ENCODE measurements around the gene DDX42.

DDX42 gene

DNA sequence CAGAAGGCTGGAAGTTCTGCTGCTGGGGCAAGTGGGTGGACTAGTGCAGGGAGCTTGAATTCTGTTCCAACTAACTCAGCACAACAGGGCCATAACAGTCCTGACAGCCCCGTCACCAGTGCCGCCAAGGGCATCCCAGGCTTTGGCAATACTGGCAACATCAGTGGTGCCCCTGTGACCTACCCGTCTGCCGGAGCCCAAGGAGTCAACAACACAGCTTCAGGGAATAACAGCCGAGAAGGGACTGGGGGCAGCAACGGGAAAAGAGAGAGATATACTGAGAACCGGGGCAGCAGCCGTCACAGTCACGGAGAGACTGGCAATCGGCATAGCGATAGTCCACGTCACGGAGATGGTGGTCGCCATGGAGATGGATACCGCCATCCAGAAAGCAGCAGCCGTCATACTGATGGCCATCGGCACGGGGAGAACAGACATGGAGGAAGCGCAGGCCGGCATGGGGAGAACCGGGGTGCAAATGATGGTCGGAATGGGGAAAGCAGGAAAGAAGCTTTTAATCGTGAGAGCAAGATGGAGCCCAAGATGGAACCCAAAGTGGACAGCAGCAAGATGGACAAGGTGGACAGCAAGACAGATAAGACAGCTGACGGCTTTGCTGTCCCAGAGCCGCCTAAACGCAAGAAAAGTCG, 43.9 kb downstream of the DDX42 start:
- no peak for DNase-seq (ENCODE audit: low read depth, low spot score)
- no peak overlapping the region for H3K4me3 ChIP-seq (ENCODE audit: low read length)

DNA sequence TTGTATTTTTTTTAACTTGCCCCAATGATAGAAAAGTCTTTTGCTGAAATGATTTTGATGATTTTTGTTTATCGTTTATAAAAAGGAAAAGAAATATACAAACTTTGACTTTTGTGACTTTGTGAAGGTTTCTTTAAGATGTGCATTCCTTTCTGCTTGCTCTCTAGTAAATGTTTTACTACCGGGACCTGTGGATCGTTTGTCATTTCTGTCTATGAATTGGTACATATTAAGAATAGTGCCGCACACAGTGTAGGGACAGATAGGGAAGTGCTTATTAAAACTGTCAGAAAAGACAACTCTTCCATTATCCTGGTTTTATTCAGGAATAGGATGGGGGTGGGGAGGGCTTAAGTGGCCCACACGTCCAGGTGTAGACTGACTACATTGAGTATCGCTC, 45.2 kb downstream of the DDX42 start:
- DNase-seq (ENCODE audit: low read depth, low spot score) = no peak
- peak overlapping the region; percentile 51; the same call in 1 of the 2 replicates for H3K4me3 ChIP-seq (ENCODE audit: low read length)

DNA sequence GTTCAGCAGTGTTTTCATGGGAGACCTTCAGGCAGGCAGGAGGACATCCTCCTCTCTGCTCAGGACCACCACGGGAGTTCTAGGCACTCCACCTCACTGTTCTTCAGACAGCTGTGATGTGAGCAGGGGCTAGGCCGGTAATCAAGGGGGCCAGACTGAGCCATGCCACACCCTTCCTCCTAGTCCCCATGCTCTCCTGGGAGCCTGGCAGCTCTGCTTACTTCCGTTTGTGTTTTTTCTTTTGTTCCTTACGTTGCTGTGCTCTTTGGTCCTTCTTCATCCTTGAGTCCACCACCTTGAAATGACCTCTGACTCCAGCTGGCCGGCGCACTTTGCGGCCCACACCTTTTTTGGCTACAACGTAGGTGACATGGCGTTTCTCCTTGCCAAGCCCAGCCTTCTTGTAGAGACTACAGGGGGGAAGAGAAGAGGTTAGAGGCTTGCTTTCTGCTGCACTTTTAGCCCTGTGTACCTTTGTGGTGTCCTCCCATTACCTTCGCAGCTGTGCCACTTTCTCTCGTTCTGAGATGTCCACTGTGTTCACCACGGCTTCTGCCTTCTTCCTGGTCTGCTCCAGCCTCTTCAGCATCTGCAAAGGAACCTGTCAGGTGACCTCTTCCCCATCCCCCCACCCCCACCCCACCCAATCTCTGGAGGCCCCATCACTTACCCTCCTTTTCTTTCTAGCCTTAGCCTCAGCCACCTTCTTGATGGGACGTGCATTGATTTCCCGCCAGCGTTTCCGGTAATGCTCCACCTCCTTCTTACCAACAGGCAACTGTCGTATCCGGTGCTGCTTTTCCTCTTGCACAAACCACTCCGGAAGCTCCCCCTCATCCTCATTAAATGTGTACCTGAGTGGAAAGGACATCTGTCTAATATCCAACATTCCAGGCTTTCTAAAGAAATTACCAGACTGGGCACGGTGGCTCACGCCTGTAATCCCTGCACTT, 45.9 kb downstream of the DDX42 start:
- peak; percentile 92 for DNase-seq (ENCODE audit: low read depth, low spot score)
- H3K4me3 ChIP-seq (ENCODE audit: low read length) = peak overlapping the region; percentile 51

GRCh38 chr17:63820963-63821561, 47.1 kb downstream of the DDX42 start:
- no peak for DNase-seq (ENCODE audit: low read depth, low spot score)

GRCh38 chr17:63821804-63822203, 47.8 kb downstream of the DDX42 start:
- H3K4me3 ChIP-seq (ENCODE audit: low read length) = no peak overlapping the region
- no peak for DNase-seq (ENCODE audit: low read depth, low spot score)

More at GRCh38 chr17:63820963-63821561, 47.1 kb downstream of the DDX42 start:
- peak overlapping the region; percentile 20 for H3K4me3 ChIP-seq (ENCODE audit: low read length)

DNA sequence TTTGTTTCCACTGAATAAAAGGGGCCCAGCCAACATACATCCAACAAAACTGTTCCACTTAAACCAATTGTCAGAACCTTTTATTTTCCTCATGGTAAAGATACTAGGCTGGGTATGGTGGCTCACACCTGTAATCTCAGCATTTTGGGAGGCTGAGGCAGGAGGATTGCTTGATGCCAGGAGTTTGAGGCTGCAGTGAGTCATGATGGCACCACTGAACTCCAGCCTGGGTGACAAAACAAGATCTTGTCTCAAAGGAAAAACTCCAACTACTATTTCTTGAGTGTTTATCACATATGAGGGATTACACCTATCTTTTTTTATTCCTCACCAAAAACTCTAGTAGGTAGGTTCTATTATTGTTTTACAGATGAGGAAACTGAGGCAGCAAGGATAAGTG, 48.6 kb downstream of the DDX42 start:
- H3K4me3 ChIP-seq (ENCODE audit: low read length) = no peak overlapping the region
- no peak for DNase-seq (ENCODE audit: low read depth, low spot score)

DNA sequence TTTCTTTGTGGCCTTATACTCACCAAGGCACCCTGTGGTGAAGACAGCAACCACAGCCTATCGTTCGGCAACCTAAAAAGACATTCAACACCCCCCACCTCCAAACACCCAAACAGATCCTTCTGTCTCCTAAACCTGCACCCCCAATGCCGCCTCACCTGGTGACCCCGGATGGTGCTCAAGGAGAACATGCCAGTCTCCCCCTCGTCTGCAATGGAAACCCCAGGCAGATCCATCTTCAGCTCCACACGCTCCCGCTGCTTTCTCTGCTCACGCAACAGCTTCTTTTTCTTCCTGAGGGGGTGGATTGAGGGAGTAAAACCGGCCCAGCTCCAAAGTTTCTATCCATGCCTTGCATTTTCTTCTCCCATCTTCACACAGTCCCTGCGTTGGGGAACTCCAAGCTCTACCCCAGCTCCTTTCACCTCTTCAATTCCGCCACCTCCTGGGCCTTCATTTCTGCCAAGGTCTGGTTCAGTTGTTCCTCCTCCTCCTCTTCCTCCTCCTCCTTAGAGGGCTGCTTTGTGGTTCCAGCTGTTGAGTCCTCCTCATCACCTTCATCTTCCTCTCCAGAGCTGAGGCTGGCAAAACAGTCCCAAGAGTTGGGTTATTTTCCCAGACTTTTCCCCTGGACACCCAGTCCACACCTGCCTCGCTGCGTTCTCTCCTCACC, 49.8 kb downstream of the DDX42 start:
- no peak overlapping the region for H3K4me3 ChIP-seq (ENCODE audit: low read length)
- DNase-seq (ENCODE audit: low read depth, low spot score) = peak; percentile 48

DNA sequence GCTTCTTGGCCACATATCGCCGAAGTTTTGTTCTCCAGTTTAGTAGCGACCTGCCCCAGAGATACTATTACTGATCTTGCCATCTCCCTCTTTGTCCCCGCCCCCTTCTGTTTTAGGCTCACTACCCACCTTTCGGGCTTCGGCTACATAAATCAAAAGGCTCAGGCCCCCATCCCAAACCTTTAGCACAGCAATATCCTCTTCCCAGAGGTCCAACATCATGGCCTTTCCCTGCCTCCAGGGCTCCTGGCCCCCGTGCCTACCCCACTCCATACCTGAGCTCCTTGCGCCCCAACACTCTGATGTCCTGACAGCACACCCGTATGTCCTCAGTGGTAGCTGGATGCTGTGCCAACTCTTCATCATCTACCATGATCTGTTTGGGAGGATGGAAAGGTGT, 50.4 kb downstream of the DDX42 start:
- DNase-seq (ENCODE audit: low read depth, low spot score) = no peak
- H3K4me3 ChIP-seq (ENCODE audit: low read length) = no peak overlapping the region

DNA sequence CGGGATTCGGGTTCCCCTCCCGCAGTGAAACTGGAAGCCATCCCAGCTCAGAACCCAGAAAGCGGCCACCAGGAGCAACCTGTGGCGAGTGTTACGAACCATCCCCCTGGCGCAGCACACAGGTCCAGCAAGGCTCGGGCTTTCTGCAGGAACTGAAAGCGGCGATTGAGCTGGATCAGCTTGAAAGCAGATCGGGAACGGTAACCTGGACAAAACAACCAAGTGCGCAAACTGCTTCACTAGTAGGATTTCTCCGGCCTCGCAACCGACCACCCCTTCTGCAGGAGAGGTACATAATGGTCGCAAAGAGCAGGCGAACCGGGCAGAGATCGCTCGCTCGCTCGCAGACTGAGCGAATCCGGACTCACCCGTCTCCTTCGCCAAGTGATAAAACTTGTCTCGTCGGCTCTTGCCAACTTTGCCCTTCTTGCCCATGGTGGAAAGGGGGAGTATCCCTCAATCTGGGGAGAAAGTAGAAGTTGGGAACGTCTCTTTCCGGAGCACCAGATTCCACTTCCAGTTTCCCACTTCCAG, 52.6 kb downstream of the DDX42 start:
- peak overlapping the region; percentile 99 for H3K4me3 ChIP-seq (ENCODE audit: low read length)
- no peak for DNase-seq (ENCODE audit: low read depth, low spot score)

- peak; percentile 94 for DNase-seq (ENCODE audit: low read depth, low spot score)
- H3K4me3 ChIP-seq (ENCODE audit: low read length) = peak within 1 kb of the TSS; percentile 99
These were observed 53.2 kb downstream of the DDX42 start, which contains the start of the genes FTSJ3 and PSMC5 for GRCh38 chr17:63827002-63827800. Gene FTSJ3 (minus strand): TSS chr17:63827663. CDS start chr17:63826902, 761 bp downstream. Gene PSMC5 (plus strand): TSS chr17:63827431. CDS start chr17:63827491, 60 bp downstream.

GRCh38 chr17:63827801-63828221, 53.8 kb downstream of the DDX42 start:
- no peak for DNase-seq (ENCODE audit: low read depth, low spot score)
- peak overlapping the region; percentile 99 for H3K4me3 ChIP-seq (ENCODE audit: low read length)

DNA sequence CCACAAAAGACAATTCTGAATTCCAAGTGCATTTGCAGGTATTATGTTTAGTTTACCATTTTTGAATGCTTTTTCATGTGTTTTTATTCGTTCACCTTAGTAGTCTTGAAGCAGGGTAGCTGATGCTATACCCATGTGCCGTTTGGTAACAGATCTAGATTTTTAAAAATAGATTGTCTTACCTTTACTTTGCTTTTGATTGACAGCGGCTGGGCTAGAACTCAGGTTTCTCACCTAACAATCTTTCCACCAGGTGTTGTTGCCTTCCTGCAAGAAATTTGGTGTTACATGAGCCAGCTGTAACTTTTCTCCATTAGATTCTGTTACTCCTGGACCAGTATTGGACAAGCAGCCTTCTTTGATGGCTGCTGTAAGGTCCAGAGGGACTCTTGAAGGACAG, 55.0 kb downstream of the DDX42 start:
- peak overlapping the region; percentile 99; the same call in 1 of the 2 replicates for H3K4me3 ChIP-seq (ENCODE audit: low read length)
- DNase-seq (ENCODE audit: low read depth, low spot score) = no peak

DNA sequence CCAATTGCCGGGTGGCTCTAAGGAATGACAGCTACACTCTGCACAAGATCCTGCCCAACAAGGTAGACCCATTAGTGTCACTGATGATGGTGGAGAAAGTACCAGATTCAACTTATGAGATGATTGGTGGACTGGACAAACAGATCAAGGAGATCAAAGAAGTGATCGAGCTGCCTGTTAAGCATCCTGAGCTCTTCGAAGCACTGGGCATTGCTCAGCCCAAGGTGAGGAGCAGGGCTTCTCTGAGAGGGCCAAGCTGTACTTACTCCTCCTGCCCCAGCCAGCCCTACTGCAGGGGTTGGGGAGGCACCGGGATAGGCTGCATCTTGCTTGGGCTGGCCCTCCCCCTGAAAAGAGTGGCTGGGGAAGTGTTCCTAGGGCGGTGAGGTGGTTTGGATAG, 56.3 kb downstream of the DDX42 start:
- no peak for DNase-seq (ENCODE audit: low read depth, low spot score)
- no peak overlapping the region for H3K4me3 ChIP-seq (ENCODE audit: low read length)

DNA sequence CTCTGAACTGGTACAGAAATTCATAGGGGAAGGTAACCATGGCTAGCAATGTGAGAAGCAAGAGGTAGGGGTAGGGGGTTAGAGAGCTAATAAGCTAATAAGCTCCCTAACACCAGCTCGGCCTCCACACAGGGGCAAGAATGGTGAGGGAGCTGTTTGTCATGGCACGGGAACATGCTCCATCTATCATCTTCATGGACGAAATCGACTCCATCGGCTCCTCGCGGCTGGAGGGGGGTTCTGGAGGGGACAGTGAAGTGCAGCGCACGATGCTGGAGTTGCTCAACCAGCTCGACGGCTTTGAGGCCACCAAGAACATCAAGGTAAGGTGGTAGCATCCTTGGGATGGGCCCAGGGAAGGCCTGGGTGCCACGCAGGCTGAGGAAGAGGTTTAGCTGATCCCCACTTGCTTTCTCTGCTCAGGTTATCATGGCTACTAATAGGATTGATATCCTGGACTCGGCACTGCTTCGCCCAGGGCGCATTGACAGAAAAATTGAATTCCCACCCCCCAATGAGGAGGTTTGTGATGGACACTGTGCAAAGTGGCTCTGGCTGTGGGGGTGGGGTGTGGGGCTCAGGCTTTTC, 57.0 kb downstream of the DDX42 start:
- DNase-seq (ENCODE audit: low read depth, low spot score) = no peak
- H3K4me3 ChIP-seq (ENCODE audit: low read length) = no peak overlapping the region

- DNase-seq (ENCODE audit: low read depth, low spot score) = no peak
- no peak overlapping the region for H3K4me3 ChIP-seq (ENCODE audit: low read length)
These were observed 57.5 kb downstream of the DDX42 start for GRCh38 chr17:63831505-63831904.

- no peak for DNase-seq (ENCODE audit: low read depth, low spot score)
- H3K4me3 ChIP-seq (ENCODE audit: low read length) = no peak overlapping the region
These were observed 58.0 kb downstream of the DDX42 start for GRCh38 chr17:63832014-63832413.

- no peak for DNase-seq (ENCODE audit: low read depth, low spot score)
These were observed 58.5 kb downstream of the DDX42 start for GRCh38 chr17:63832455-63832854.

More at GRCh38 chr17:63832455-63832854, 58.5 kb downstream of the DDX42 start:
- H3K4me3 ChIP-seq (ENCODE audit: low read length) = no peak overlapping the region
